ENCODE measurements around the gene CEP164. TPM values are rescaled to one million over a fixed set of nuclear protein-coding genes. Genes with fewer than 3 reads are reported as not detected.

Gene CEP164
- total and polyA plus RNA-seq, 9 of the 15 experiments (the other 6 are each of a cell fraction or from before 2014, with no cell fraction given) = 2.1 to 16.5 (median 10.4) TPM

GRCh38 chr11:117327567-117328374, at the start of gene CEP164 (continued):
- no peak for TF ChIP-seq KLF16 (IDR thresholded peaks at IDR 0.05)
- no peak for TF ChIP-seq SIRT6 (IDR thresholded peaks at IDR 0.05; ENCODE audit: low read depth, low read length)
- TF ChIP-seq, protein P1, sequence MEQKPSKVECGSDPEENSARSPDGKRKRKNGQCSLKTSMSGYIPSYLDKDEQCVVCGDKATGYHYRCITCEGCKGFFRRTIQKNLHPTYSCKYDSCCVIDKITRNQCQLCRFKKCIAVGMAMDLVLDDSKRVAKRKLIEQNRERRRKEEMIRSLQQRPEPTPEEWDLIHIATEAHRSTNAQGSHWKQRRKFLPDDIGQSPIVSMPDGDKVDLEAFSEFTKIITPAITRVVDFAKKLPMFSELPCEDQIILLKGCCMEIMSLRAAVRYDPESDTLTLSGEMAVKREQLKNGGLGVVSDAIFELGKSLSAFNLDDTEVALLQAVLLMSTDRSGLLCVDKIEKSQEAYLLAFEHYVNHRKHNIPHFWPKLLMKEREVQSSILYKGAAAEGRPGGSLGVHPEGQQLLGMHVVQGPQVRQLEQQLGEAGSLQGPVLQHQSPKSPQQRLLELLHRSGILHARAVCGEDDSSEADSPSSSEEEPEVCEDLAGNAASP (IDR thresholded peaks at IDR 0.05) = no peak
- TF ChIP-seq, protein P2, sequence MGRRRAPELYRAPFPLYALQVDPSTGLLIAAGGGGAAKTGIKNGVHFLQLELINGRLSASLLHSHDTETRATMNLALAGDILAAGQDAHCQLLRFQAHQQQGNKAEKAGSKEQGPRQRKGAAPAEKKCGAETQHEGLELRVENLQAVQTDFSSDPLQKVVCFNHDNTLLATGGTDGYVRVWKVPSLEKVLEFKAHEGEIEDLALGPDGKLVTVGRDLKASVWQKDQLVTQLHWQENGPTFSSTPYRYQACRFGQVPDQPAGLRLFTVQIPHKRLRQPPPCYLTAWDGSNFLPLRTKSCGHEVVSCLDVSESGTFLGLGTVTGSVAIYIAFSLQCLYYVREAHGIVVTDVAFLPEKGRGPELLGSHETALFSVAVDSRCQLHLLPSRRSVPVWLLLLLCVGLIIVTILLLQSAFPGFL (CRISPR knock-in tag; IDR thresholded peaks at IDR 0.05) = no peak
- no peak; the same call in 1 of the 2 replicates for TF ChIP-seq ZNF561 (CRISPR knock-in tag; conservative IDR thresholded peaks at IDR 0.05)
- TF ChIP-seq GATAD2A (IDR thresholded peaks at IDR 0.05) = no peak
- no peak for TF ChIP-seq KAT2B (IDR thresholded peaks at IDR 0.05; ENCODE audit: low read depth, low read length)
- TF ChIP-seq FOXK1 (CRISPR knock-in tag; IDR thresholded peaks at IDR 0.05; ENCODE audit: borderline replicate concordance) = 0 out of 2 replicates have a peak, but pooled peaks have one; percentile 46
- no peak for TF ChIP-seq ZNF274 (IDR thresholded peaks at IDR 0.05; ENCODE audit: borderline replicate concordance, low read depth, low read length)
- peak; percentile 76 to 78 for TF ChIP-seq FOXK2 (conservative IDR thresholded peaks at IDR 0.05 in 1 of 2, IDR thresholded peaks at IDR 0.05 in 1 of 2; ENCODE audit: low read depth in 2 of 2)
- TF ChIP-seq, protein P3, sequence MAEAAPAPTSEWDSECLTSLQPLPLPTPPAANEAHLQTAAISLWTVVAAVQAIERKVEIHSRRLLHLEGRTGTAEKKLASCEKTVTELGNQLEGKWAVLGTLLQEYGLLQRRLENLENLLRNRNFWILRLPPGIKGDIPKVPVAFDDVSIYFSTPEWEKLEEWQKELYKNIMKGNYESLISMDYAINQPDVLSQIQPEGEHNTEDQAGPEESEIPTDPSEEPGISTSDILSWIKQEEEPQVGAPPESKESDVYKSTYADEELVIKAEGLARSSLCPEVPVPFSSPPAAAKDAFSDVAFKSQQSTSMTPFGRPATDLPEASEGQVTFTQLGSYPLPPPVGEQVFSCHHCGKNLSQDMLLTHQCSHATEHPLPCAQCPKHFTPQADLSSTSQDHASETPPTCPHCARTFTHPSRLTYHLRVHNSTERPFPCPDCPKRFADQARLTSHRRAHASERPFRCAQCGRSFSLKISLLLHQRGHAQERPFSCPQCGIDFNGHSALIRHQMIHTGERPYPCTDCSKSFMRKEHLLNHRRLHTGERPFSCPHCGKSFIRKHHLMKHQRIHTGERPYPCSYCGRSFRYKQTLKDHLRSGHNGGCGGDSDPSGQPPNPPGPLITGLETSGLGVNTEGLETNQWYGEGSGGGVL (CRISPR knock-in tag; IDR thresholded peaks at IDR 0.05) = no peak
- TF ChIP-seq ARID1B (IDR thresholded peaks at IDR 0.05) = peak; percentile 60
- TF ChIP-seq BDP1 (IDR thresholded peaks at IDR 0.05; ENCODE audit: insufficient read depth, insufficient read length) = no peak
- TF ChIP-seq ZNF175 (CRISPR knock-in tag; IDR thresholded peaks at IDR 0.05; ENCODE audit: low read depth) = 0 out of 2 replicates have a peak, but pooled peaks have one; percentile 44
- TF ChIP-seq CSDE1 (IDR thresholded peaks at IDR 0.05) = peak in 1 of 2 experiments; percentile 38; a peak in 2 of 4 replicates
- TF ChIP-seq FOS (IDR thresholded peaks at IDR 0.05; ENCODE audit: extremely low read depth, insufficient read length) = peak; percentile 95
- no peak for TF ChIP-seq PPARD (CRISPR knock-in tag; IDR thresholded peaks at IDR 0.05)
- no peak for TF ChIP-seq ZNF778 (CRISPR knock-in tag; IDR thresholded peaks at IDR 0.05)
- TF ChIP-seq FOXJ3 (CRISPR knock-in tag; IDR thresholded peaks at IDR 0.05) = peak; percentile 66
- peak; percentile 83; the same call in 1 of the 2 replicates for TF ChIP-seq DPF2 (IDR thresholded peaks at IDR 0.05)
- peak; percentile 79 for TF ChIP-seq EGR1 (conservative IDR thresholded peaks at IDR 0.05)
- no peak for TF ChIP-seq POLR2AphosphoS2 (IDR thresholded peaks at IDR 0.05; ENCODE audit: low read length)
